ENCODE results near the gene ARHGAP24.
"Not testable (repeated sequence)": the region's sequence is repeated elsewhere in the genome, so short reads cannot be mapped to it uniquely, and the experiment has no call there.

ARHGAP24 gene

DNA sequence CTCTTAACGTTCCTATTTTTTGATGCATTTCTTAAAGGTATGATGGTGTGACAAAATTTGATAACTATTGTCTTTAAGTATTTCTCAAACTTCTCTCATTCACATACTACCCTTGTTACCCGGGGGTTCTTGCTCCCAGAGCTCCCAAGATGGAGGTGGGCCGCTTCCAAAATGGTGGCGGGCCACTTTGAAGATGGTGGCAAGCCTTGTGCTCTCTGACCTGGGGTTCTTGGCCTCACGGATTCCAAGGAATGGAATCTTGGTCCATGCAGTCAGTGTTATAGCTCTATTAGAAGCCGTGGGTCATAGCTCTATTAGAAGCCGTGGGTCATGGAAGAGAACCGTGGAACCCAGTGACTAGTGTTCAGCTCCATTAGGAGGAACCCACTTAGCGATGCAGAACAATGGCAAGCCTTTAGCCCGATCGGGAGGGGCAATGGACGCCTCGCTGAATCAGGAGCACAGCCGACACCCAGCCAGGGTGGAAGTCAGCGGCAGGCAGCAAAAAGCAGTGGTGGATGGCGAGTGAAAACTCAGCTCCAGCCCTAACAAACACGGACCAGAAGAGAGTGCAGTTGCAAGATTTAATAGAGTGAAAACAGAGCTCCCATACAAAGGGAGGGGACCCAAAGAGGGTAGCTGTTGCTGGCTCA is 481.5 kb downstream of the ARHGAP24 start:
- DNase-seq (ENCODE audit: low read depth in 2 of 2): no peak

DNA sequence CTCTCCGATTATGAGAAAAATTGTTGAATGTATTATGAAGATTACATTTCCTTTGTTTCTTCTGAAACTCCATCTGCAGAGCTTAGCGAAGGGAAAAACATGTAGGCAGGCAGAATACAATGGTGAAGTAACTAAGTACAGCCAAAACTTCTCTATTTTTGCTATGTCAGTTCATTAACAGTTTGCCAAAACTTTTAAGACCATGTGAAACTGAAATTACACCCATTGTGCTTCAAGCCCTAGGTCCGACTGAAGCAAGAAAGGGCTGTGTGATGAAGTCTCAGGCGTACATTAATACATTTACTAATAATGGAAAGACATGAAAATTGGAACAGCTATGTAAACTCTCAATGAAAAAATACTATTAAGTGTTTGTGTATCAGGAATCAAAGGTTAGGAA is 486.9 kb downstream of the ARHGAP24 start:
- no peak for DNase-seq (ENCODE audit: low read depth in 2 of 2)

DNA sequence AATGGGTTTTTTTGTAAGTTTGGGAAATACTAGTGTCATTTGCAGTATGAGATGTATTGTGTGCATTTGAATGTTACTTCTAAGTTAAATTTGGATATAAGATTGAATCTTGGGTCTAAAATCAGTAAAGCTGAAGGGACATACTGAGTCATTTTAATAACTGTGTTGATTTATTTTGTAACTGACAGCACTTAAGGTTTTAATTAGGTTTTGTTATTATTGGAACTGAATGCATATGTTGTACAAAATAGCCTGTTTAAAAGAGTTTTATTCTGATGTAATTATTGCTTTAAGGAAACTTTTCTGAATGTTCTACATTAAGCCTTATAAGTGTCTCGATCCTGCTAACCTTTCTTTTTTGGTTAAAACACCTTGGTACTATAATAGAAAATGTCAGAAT is 488.3 kb downstream of the ARHGAP24 start:
- no peak for DNase-seq (ENCODE audit: low read depth in 2 of 2)

DNA sequence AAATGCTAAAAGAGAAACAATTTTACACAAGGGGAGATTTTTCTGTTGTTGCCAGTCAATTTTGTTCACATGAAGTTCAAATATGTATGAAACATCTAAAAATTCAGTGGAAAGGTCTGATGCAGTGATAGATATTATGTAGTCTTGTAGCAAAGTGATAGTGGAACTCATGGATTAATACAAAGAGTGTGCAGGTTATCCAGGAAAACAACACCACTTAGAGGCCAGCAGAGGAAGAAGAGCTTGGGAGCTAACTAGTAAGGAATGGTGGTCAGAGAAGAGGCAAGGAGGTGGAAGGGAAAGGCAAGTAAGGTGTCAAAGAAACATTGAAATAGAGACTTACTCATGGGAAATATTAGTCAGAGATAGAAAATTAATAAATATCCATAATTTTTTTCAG is 489.3 kb downstream of the ARHGAP24 start:
- DNase-seq (ENCODE audit: low read depth in 2 of 2): no peak

DNA sequence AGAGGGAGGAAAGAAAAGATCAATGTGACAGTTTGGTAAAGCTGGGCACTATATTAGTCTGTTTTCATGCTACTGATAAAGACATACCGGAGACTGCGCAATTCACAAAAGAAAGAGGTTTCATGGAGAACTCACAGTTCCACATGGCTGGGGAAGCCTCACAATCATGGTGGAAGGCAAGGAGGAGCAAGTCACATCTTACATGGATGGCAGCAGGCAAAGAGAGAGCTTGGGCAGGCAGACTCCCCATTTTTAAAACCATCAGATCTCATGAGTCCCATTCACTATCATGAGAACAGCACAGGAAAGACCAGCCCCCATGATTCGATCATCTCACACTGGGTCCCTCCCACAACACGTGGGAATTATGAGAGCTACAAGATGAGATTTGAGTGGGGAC is 490.1 kb downstream of the ARHGAP24 start:
- not testable (repeated sequence) for DNase-seq (ENCODE audit: low read depth in 2 of 2)

DNA sequence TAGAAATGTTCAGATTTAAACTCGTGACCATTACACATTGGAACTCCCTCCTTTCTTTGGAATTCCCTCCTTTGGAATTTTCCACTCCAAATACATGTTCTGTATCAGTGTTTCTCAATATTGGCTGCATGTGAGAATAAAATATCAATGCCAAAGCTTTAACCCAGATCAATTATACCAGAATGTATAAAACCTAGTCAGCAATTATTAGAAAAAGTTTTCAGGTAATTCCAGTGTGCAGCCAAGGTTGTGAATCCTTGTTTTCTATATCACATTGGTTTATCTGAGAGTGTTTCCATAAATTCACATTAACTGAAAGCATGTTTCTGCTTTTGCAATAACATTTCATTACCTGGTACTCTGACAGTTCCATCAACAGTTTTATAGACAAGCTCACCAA is 490.6 kb downstream of the ARHGAP24 start:
- DNase-seq (ENCODE audit: low read depth in 2 of 2): no peak

DNA sequence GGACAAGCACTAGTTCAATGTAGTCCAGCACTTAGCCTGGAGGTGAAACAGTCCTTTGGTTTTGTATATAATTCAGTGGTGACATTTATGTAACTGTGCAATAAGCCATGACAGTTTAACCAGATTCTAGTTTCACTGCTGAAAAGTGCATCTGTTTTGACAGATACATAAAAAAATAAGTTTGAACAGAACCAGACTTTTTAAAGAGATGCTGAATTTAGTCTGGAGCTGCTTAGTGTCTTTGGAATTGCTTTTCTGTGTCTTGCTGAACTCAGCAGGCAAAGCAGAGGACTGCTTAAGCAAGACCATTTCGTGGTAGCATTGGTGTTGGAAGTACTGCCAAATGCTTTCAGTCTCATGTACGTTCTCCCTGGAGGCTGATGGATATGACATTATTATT is 491.4 kb downstream of the ARHGAP24 start:
- DNase-seq (ENCODE audit: low read depth in 2 of 2): no peak

DNA sequence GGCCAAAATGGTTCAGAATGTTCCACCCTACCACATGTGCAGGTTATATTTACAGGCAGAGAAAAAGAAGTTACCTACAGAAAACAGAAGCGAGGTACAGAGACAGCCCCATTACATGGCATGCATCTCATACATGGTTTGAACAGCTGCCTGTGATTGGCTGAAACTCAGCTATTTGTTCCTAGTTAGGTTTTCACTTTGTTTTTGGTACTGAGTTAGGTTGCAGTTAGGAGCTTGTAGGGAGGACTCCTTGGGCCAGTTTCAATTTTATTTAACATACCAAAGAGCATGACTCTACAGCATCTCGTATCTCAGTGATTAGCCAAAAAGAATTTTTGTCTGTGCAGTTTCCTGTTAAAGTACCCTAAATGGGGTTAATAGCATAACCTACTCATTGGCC is 492.9 kb downstream of the ARHGAP24 start:
- no peak for DNase-seq (ENCODE audit: low read depth in 2 of 2)

DNA sequence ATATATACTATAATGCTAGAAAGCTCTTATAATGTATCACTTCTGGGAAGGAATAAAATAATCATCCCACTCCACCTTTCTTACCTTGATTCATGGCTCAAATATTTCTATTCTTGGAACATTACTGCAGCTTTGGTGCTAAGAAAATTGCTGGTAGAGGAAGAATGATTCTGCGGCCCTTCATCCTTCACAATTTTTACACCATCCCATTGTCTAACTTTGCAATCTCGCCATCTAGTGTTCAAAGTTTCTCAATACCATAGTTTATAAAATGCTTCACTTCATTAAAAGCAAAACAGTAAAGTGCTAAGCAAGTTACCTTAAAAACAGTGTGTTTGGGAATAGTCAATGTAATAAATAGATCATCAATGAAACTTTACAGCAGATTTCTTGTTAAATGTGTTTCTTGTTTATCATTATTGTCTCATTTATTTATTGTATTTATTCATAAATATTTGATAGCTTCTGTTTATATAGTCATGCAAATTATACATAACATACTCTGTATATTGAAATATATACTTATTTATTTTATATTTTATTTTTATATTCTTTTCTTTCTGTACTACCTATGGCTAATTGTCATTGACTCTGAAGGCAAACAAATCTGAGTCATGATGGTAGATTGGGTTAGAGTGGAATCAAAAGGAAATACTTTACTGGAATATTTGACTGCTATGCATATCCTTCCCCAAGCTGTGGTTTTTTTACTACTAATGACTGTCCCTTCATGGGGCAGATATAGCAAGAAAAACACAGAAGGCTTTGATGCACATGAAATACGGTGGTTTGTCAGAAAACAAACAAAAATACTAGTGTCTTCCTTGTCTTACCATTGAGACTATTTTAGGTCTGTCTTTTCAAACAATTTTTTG is 494.2 kb downstream of the ARHGAP24 start:
- DNase-seq (ENCODE audit: low read depth in 2 of 2): no peak

DNA sequence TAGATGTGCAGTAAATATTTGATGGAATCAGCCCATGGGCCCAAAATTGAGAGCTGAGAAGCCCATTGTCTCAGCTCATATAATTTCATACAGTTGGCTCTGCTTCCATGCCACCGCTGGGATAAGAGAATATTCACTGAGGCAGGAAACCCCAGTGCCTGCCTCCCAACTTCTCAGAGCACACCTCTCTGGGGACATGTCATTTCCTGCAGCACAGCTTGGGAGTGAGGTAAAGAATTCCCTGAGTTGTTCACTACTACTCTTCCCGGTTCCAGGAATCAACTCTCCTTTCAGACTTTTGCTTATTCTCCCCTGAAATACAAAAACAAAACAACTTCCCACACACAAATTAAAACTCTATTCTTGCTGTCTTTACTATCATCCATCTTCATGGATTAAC is 495.6 kb downstream of the ARHGAP24 start:
- DNase-seq (ENCODE audit: low read depth in 2 of 2): no peak

DNA sequence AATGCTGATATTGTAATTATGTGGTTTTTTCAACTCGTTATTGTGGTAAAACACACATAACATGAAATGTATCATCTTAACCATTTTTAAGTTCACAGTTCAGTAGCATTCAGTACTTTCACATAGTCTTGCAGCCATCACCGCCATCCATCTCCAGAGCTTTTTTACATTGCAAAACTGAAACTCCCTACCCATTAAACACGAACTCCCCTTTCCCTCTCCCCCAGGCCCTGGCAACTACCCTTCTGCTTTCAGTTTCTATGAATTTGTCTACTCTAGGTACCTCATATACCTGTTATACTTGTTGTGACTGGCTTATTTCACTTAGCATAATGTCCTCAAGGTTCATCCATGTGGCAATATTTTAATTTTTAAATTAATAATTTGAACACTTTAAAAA is 504.3 kb downstream of the ARHGAP24 start:
- DNase-seq (ENCODE audit: low read depth in 2 of 2): no peak

DNA sequence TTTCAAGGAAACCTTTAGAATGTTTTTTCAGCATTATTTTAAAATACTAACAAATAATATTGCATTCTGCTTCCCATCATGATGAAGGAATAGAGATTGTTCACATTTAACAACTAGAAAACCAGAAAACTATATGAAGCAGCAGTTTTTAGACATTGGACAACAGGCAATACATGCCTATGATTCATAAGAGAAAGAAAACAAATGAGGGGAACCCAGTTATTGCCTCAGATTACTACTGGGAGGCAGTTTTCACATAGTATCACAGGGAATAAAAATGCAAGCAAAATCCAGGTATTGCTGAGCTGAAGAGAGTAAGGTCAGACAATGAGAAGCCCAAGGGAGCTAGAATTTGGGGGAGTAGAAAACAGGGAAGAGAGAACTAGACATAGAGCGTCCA is 511.3 kb downstream of the ARHGAP24 start:
- DNase-seq (ENCODE audit: low read depth in 2 of 2): no peak

DNA sequence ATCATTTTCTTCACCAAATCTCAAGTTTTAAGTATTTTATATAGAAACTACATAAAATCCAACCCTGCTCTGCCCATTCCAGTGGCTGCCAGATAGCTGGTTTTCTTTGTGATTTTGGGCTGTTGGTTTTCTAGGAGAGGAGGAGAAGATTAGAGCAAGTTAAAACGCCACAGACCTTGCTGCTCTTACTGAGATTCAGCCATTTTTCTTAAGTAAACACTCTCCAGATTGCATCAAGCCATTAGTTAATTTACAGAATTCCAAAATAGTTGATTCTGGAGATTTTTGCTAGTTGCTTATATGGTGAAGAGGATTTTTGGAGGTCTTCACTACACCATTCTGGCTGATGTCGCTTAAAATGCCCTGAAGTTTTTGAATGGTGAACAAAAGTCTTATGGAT is 518.7 kb downstream of the ARHGAP24 start:
- DNase-seq (ENCODE audit: low read depth in 2 of 2): no peak

DNA sequence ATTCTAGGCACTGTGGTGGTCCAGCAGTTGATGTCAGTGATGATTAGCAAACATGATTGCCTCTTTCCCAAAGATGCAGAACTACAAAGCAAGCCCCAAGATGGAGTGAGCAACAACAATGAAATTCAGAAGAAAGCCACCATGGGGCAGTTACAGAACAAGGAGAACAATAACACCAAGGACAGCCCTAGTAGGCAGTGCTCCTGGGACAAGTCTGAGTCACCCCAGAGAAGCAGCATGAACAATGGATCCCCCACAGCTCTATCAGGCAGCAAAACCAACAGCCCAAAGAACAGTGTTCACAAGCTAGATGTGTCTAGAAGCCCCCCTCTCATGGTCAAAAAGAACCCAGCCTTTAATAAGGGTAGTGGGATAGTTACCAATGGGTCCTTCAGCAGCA is 519.6 kb downstream of the ARHGAP24 start:
- no peak for DNase-seq (ENCODE audit: low read depth in 2 of 2)

DNA sequence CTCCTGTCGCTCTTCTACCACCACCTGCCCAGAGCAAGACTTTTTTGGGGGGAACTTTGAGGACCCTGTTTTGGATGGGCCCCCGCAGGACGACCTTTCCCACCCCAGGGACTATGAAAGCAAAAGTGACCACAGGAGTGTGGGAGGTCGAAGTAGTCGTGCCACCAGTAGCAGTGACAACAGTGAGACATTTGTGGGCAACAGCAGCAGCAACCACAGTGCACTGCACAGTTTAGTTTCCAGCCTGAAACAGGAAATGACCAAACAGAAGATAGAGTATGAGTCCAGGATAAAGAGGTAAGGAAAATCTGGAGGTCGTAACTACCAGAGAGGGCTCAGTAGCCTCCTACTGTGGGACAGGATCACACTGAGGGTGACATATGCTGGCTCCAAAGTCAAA is 520.4 kb downstream of the ARHGAP24 start:
- DNase-seq (ENCODE audit: low read depth in 2 of 2): no peak

DNA sequence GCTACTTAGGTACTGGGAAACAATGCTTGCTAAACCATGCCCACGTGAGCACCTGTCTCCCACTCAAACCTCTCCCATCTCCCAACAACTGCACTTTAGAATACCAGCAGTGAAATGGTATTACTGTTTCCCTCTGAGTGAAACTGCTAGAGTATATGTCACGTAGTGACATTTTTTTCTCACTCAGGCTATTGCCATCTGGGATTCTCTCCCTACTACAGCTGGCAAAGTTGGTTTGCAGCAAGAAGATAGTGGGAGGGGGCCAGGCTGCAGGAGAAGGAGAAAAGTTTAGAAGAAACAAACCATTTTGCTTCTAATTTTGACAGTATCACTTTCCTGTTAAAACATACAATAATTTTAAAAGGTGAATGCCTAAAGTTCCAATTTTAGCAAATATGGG is 526.6 kb downstream of the ARHGAP24 start:
- no peak for DNase-seq (ENCODE audit: low read depth in 2 of 2)

DNA sequence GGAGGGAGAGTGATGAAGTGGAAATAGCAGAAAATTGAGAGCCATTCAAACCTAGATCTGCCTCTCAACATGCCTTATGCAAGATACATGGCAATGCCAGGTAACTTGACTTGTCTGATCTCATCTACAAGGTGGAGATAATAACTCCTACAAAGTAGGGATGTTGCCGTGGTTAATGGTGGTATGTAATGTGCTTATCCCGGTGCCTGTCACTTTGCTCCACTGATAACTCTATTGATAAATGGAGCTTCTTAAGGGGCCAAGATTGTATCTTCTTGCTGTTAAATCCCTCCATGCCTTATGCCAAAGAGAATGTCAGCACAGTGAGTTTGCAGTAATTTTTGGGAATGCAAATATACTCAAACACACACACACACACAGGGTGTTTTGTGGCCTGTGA is 529.1 kb downstream of the ARHGAP24 start:
- DNase-seq (ENCODE audit: low read depth in 2 of 2): no peak

DNA sequence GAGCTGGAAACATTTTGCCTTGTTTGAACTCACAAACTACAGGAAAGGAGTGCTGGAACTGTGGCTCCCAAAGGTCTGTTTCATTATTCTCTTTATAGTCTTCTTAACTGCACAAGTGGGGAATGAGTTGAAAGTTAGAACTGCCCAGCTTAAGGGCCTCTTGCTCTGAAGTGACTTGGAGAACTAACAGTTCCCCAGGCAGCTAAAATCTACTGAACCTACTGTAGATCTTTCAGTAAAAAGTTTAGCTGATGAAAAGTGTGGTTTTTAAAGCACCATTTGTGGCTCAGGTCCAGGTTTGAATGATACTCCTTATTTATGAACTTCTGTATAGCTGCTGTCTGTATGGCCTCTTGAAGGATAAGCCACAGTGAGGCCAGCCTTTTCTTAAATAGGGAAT is 531.1 kb downstream of the ARHGAP24 start:
- DNase-seq (ENCODE audit: low read depth in 2 of 2): no peak

DNA sequence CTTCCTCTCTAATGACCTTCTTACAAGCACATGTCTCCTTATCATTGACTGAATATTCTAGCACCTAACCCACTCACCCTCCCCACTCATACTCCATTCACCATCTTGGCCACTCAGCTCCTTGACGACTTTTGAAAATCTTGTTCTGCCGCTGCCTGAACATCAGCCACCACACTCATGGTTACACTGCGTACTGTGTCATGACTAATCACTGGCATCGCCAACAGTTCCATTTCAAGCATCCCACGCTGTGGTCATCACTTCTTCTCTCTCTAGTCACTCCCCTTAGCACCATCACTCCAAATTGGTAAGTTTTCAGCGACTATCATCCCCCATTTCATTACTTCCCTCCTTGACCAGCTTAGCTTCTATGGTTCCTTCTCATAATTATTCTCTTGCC is 532.1 kb downstream of the ARHGAP24 start:
- DNase-seq (ENCODE audit: low read depth in 2 of 2): no peak

DNA sequence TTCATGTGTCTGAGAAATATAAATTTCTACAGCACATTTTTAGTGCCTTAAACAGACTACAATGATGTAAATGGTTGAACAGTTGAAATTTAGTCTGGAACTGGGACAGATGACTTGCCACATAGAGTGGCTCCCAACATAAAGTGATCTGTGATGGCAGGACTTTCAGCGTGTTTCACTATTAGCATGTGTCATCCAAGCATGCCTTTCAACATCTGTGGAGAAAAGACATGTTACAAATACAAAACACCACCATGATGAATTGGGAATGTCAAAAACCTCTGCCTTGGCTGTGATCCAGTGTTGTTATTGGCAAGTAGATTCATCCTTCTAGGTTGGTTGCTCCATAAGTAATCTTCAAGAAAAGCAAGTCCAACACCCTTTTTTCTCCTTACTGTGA is 536.2 kb downstream of the ARHGAP24 start:
- DNase-seq (ENCODE audit: low read depth in 2 of 2): no peak

DNA sequence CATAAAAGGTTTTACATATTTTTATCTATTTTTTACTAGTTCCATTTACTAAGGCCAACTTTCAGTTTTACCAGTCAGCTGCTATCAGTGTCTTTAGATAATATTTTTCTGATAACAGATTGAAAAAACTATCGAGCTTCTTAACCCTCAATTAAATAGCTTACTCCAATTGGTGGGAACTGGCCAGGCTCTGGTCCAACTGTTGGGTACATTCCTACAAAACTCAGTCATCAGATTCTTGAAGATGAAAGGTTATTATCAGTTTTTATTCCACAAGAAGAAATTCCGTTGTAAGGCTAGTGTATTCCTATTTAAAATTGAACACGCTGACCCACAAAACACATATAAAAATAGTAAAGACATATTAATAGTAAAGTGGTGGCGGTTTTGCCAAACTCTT is 538.7 kb downstream of the ARHGAP24 start:
- no peak for DNase-seq (ENCODE audit: low read depth in 2 of 2)

DNA sequence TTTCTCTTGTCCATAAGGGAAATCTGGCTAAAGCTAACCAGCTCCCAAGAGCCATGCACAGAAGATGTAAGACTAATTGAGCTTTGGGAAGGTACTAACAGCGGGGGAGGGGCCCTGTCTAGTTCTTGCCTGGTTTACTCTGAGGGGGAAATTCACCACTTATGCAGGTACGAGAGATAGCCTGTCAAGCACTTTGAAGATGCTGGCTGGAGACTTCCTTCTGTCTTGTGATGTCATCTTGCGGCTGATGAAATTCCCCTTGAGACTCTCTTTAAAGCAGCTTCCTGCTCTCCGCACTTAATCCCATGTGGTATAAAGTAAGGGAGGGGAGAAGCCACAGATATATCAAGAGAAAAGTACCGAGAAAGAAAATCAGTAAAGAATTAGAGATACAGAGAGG is 539.6 kb downstream of the ARHGAP24 start:
- no peak for DNase-seq (ENCODE audit: low read depth in 2 of 2)

Measured in stimulated activated CD4-positive, alpha-beta T cell treated with anti-CD3 and anti-CD28 coated beads, Interleukin-1b, Interleukin-23, amount 100 ng/mL, for 4 hours (primary cell).